ENCODE results near the gene SHISAL2A. TPM values are rescaled to one million over a fixed set of nuclear protein-coding genes. Genes with fewer than 3 reads are reported as not detected.

Gene SHISAL2A
- total and polyA plus RNA-seq, 2 of the 13 experiments (the other 11 are each of a cell fraction or from before 2014, with no cell fraction given), result not detected

- 42% methylated on average over 5 of the region's 5 CpGs for WGBS (ENCODE audit: low lambda C conversion rate)
- Histone ChIP-seq H3K9me3 (ENCODE audit: low read length) (no peaks in the 10 kb centered on the region), H3K4me1 (ENCODE audit: insufficient read depth, low read length) (peaks cover 19% of the 10 kb centered on the region), H4K20me1 (ENCODE audit: insufficient read depth, low read length) (no peaks in the 10 kb centered on the region), H3K79me2 (ENCODE audit: insufficient read depth, low read length) (no peaks in the 10 kb centered on the region), H3K27me3 (ENCODE audit: control insufficient read depth in 1 of 2, insufficient read depth in 2 of 2, low read length in 2 of 2) (no peaks in the 10 kb centered on the region), H3K4me3 (replicated peaks in 1 of 3; ENCODE audit: insufficient read depth in 1 of 3, low read depth in 2 of 3, low read length in 3 of 3) (no peak overlapping the region), H2AFZ (ENCODE audit: low read length) (no peak overlapping the region), H3K4me2 (ENCODE audit: low read depth, low read length) (no peak overlapping the region), H3K9ac (ENCODE audit: insufficient read depth, low read depth, low read length) (no peak overlapping the region), H3K27ac (ENCODE audit: extremely low read length, insufficient read depth, low read length) (no peak overlapping the region), H3K36me3 (replicated peaks in 1 of 2; ENCODE audit: control insufficient read depth in 1 of 2, insufficient read depth in 2 of 2, low read length in 2 of 2) (no peaks in the 10 kb centered on the region)
- in situ Hi-C loops (cut with HindIII; ENCODE audit: extremely low pct_ligation_motif_present, low pct_unique_long_range_greater_than_20kb), result no loop called here
- intact Hi-C loops (cut with micrococcal nuclease; ENCODE audit: unreplicated experiment), result no loop called here
- BruUV-seq (replicated peaks), result no TSS peak
- DNase-seq (ENCODE audit: low spot score) (no peak), FAIRE-seq (no peak), ATAC-seq (no peak)
- TF ChIP-seq HIVEP1 (CRISPR knock-in tag; IDR thresholded peaks at IDR 0.05) (no peak), IKZF1 (IDR thresholded peaks at IDR 0.05) (no peak), RFX3 (CRISPR knock-in tag; IDR thresholded peaks at IDR 0.05) (no peak), ZNF280B (CRISPR knock-in tag; IDR thresholded peaks at IDR 0.05; ENCODE audit: borderline replicate concordance) (no peak), TMF1 (CRISPR knock-in tag; IDR thresholded peaks at IDR 0.05; ENCODE audit: low read depth) (no peak), MAFG (CRISPR knock-in tag; IDR thresholded peaks at IDR 0.05) (no peak), NFATC3 (CRISPR knock-in tag; IDR thresholded peaks at IDR 0.05) (no peak), SMC3 (IDR thresholded peaks at IDR 0.05; ENCODE audit: low read length) (no peak), NKX3-1 (CRISPR knock-in tag; IDR thresholded peaks at IDR 0.05) (no peak), XBP1 (CRISPR knock-in tag; IDR thresholded peaks at IDR 0.05) (no peak), ZNF124 (CRISPR knock-in tag; IDR thresholded peaks at IDR 0.05) (no peak)
- TF ChIP-seq, protein P1, sequence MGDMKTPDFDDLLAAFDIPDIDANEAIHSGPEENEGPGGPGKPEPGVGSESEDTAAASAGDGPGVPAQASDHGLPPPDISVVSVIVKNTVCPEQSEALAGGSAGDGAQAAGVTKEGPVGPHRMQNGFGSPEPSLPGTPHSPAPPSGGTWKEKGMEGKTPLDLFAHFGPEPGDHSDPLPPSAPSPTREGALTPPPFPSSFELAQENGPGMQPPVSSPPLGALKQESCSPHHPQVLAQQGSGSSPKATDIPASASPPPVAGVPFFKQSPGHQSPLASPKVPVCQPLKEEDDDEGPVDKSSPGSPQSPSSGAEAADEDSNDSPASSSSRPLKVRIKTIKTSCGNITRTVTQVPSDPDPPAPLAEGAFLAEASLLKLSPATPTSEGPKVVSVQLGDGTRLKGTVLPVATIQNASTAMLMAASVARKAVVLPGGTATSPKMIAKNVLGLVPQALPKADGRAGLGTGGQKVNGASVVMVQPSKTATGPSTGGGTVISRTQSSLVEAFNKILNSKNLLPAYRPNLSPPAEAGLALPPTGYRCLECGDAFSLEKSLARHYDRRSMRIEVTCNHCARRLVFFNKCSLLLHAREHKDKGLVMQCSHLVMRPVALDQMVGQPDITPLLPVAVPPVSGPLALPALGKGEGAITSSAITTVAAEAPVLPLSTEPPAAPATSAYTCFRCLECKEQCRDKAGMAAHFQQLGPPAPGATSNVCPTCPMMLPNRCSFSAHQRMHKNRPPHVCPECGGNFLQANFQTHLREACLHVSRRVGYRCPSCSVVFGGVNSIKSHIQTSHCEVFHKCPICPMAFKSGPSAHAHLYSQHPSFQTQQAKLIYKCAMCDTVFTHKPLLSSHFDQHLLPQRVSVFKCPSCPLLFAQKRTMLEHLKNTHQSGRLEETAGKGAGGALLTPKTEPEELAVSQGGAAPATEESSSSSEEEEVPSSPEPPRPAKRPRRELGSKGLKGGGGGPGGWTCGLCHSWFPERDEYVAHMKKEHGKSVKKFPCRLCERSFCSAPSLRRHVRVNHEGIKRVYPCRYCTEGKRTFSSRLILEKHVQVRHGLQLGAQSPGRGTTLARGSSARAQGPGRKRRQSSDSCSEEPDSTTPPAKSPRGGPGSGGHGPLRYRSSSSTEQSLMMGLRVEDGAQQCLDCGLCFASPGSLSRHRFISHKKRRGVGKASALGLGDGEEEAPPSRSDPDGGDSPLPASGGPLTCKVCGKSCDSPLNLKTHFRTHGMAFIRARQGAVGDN (CRISPR knock-in tag; IDR thresholded peaks at IDR 0.05), result no peak
- TF ChIP-seq, protein P2, sequence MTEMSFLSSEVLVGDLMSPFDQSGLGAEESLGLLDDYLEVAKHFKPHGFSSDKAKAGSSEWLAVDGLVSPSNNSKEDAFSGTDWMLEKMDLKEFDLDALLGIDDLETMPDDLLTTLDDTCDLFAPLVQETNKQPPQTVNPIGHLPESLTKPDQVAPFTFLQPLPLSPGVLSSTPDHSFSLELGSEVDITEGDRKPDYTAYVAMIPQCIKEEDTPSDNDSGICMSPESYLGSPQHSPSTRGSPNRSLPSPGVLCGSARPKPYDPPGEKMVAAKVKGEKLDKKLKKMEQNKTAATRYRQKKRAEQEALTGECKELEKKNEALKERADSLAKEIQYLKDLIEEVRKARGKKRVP (CRISPR knock-in tag; IDR thresholded peaks at IDR 0.05), result no peak
- CTCF ChIA-PET (ENCODE audit: low intra/inter-chr PET ratio, low total read pairs), result no interaction called here
- POLR2A ChIA-PET, result interaction anchor here (0.7 kb wide), 1 partner anchor 896 kb away, joined by 3 read pairs; no protein-coding TSS in a partner anchor
Measured at GRCh38 chr1:52615489-52616042, 17.4 kb upstream of the SHISAL2A start.

Measured in HepG2 (cell line).